DMS79 (cell line): ENCODE data around the gene FAT3.

Experiments
- DNase-seq: peaks from one replicate; lab custom pipeline; 2025; lab: John Stamatoyannopoulos, UW

The FAT3 gene

DNA sequence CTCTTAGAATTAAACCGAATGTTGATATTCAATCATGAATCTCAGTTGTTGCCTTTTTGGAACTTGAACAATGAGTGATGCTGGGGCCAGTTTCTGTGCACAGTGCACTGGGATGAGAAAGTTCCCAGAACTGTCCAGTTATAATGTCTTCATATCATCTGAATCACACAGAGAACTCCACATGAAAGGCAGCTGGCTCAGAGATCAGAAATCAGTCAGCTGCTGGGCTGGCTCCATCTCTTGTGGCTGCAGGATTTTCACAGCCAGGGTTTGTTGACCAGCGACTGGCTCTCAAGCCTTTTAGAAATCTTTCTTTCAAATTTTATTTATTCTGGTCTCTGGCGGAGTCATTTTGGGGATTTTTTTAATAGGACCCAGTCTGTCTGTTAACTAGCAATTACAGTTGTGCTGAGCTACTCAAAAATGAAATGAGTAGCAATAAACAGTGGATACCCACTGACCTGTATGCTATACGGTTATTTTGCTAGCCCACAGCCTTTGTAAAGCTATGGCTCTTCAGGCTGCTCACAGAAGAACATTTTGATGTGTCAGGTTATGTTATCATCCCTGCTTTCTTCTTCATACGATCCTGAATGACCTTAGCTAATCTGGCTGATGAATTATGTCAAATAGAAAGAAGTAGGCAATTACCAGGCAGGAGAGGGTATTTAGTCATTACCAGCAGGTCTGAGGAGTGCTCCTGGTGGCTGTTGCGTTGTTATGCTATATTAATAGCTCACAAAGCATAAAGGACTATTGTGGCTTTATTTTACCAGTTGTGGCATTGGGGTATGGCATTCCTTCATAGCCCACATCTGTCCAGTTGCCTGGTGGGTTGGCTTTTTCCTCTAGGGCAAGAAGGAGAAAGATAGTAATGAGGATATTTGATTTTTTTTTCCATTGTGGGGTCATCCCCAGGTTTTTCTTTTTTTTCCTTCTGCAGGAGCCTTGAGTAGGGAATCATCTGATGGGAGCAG lies 3.6 kb downstream of the FAT3 start:
- peak; percentile 75 for DNase-seq

DNA sequence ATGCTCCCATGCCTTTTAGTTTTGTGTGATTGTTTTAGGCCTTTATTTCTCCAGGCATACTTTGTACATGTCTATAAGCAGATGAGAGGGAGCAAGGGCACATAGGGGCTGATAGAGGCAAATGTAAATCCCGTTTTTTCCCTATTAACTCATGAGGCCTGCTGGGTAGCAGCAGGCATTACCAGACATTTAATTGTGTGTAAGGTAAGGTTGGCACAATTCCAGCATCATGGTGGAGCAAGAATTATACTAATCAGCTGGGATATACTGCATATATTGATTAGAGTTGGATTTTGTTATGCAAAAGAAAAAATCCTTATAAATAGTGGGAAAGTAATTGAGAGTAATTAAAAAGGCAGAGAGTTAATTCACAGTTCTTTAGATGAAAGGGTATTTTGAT lies 12.2 kb downstream of the FAT3 start:
- no peak for DNase-seq

- DNase-seq = no peak
Measured at GRCh38 chr11:92240916-92241315, 16.3 kb downstream of the FAT3 start.

DNA sequence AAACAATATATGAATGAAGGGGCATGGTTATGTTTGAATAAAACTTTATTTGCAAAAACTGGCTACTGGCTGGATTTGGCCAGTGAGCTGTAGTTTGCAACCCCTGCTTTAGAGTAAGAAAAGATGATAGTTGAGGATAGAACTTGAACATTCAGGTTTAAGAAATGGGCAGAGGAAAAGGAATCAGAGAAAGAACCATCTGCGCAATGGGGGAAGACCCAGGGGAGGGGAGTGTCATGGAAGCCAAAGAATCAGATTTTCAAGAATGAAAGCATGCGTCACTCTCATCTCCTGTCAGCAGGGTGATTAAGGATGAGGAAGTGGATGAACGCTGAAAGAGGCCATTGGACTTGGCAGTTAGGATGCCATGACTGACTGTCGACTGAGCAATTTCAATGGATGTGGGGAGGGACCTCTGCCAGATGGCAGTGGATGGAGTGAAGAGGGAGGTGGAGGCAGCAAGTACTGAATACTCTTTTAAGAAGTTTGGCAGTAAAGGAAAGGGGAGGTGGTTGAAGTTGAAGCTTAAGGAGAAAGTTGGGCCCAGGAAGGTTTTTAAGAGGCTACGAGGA lies 21.2 kb downstream of the FAT3 start:
- DNase-seq = no peak

- DNase-seq = no peak
Measured at GRCh38 chr11:92246630-92247029, 22.0 kb downstream of the FAT3 start.

DNA sequence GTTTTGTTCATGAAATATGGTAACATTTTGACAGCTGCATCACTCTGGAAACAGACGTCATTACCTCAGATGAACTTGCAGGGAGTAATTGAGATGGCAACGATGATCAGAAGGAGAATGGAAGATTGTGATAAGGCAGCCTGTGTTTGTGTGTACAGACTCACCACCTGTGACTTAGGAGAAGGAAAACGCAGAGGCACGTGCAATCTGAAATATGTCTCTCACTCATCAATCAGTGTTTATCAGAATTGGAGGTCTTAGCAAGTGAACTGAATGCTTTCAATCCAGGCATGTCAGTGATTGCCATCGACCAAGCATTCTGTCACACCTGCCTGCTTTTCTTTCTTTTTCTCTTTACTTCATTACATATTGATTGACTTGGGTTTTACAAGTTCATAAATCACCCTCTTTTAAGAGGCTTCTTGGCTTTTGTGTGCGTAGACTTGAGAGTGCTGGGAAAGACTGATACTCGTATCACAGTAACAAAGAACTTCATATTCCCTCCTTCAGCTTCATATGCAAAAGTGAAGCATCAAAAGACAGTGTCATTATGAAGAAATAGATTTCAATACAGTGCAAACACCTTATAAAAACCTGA lies 24.6 kb downstream of the FAT3 start:
- DNase-seq = peak; percentile 78

- DNase-seq = no peak
Measured at GRCh38 chr11:92251980-92252379, 27.4 kb downstream of the FAT3 start.

DNA sequence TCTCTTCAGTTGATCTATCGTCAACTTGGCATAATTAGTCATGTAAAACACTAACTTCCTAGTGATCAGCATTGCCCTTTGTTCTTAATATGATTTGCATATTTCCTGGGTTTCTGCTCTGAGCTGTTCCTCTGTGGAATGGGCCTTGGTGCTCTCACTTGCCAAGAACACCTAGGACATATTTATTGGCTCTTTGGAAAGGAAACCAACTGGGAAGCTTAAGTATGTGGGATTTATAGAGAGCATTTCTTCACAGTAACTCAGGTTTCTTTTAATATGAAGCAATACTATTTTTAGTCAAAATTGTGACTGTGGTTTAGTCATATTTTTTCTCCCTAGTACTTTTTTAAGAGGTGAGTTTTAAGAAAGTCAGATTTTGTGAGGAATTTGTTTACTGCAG lies 28.8 kb downstream of the FAT3 start:
- DNase-seq = no peak

- no peak for DNase-seq
Measured at GRCh38 chr11:92253945-92254344, 29.3 kb downstream of the FAT3 start.

- DNase-seq = no peak
Measured at GRCh38 chr11:92257536-92257935, 32.9 kb downstream of the FAT3 start.

DNA sequence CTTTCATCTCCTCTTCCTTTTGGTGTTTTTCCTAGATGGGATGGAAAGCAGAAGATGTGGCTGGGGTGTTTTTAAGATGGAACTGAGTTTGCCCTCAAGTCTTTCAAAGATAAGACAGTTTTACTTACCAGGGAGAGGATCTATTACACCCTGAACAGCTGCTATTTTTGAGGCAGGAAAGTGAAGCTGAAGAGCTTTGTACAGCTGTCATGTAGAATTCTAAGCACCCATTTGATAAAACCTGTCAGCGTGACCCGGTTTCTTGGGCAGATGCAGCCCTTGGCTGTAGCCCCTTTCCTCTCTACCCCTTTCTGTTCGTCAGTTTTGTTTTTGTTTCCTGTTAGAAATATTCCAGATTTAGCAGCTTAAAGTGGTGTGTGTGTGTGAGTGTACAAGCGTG lies 35.2 kb downstream of the FAT3 start:
- DNase-seq = no peak

DNA sequence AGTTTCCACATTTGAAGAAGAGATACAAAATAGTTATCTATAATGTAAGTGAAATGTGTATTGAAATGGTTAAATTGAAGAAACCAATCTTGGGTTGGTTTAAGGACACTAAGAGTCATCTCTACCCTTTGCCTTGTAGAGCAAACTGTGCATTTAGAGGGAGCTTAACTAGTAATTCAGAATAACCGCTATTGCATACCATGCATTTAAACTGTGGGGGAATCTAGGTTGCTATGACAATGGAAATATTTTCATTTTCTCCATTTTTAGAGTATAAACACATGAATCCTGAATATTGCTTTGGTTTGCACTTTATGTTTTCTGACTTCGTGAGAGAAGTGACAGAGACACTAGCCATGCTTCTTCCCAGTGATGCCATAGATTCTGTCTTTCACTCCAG lies 39.7 kb downstream of the FAT3 start:
- DNase-seq = no peak

DNA sequence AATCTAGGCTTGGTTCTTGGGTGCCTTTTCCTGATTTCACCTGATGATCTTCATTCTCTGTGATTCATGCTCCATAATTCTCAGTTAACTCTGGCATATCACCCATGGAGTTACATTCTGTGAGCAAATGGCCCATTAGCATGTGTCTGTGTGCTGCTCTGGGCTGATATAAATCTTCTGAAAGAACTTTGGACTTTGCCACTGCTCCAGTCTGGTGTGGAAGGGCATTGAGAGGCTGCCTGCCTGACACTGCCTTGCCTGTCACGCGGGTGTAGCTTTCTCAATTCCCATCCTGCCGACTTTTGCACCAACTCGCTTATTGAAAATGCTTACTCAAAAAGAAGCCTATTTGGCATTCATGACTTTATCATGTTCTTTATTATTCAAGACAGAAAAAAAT lies 42.2 kb downstream of the FAT3 start:
- DNase-seq = no peak

DNA sequence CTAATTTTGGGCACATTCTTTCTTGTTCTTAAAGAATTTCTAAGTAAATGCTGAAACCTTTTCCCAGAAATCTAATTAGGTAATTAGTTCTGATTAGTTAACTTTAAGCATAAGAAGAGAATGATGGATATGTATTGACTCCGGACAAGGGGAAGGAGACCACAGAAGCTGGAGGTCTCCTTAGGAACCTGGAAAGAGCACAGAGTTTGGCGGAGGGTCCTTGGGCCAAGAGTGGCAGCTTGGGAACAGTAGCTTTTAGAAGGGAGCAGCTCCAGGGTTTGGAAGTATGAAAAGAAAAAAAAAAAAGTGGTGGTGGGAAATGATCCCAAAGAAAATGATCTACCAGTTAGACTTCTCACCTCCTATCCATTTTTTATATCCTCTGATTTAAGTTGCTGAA lies 42.7 kb downstream of the FAT3 start:
- no peak for DNase-seq

- no peak for DNase-seq
Measured at GRCh38 chr11:92267968-92268367, 43.4 kb downstream of the FAT3 start.

GRCh38 chr11:92268546-92268945 lies 43.9 kb downstream of the FAT3 start:
- DNase-seq = no peak

DNA sequence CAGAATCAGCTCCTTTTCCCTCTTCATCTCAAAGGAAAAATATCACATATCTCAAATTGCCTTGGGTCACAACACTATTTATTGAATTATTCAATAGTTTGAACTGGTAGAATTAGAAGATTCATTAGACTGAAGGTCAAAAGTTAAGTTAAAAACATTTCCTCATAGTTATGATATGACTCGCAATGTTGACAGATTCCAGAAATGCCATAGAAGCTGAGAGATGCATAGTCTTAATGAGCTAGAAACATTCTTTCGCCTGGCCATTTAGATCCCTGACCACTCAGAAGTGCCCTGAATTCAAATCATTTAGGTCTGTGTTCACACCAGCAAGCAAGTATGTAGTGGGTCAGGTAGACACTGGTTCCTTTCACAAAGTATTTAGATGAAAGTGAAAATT lies 44.4 kb downstream of the FAT3 start:
- no peak for DNase-seq

DNA sequence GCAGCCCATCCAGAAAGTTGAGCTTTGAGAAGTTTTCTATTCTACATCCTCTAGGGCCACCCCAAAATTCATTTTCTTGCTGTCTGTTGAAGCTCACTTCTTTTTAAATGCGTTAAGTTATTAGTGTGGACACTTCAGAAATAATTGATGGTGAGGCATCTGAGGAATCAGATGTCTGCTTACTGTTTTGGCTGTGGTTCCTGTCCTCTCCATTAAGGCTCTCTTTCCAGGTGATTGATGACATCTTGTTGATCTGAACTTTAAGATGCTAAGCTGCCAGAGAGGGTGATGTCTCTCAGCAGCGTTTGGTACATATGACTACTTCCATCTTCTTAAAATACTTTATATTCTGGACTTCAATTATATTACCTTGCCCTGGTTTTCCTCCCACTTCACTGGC lies 45.2 kb downstream of the FAT3 start:
- no peak for DNase-seq

DNA sequence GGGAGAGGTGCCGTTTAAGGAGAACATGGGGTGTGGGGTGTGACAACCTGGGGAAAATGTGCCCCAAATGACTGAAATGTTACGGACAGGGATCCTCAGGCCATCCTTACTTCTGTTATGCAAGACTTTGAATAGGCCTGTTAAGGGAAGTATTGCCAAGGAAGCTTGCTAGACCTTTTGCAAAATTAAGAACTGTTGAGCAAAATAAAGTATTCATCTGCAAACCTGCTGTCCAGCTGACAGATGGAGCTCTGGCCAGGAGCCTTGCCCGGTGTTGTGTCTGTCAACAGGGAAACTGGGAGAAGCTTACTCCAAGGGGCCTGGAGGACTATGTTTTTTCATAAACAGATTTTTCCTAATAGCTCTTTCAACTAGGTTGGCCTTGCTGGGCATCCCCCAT lies 48.0 kb downstream of the FAT3 start:
- no peak for DNase-seq
